ENCODE measurements around the gene DUS1L.

Gene DUS1L

DNA sequence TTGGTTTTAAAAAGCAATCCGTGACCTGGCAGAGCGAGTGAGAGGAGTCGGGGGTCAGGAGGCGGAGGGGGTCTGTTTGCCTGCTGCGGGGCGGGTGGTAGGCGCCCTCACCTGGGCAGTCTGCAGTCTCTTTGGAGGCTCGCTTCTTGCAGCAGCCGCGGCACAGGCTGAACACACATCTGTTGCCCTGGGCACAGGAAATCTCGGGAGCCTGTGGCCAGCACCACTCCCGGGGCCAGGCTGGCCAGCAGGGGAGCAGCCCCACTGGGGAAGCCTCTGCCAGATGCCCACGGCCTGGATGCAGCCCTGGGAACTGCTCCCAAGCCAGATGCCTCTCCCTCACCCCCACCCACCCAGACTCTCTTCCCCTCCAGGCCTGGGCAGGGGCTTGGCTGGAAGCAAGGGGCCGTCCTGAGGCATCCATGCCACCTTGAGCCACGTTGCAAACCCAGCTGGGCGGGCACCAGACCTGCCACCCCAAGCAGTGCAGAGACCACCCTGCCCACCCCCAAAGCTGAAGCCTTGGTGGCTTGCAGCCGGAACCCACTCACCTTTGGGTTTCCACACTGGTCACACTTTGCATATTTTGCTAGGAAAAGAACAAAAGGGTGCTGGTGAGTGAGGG is 7.3 kb downstream of the DUS1L start:
- Histone ChIP-seq H4K20me1 (ENCODE audit: control insufficient read depth, insufficient read depth, low read depth, low read length) (no peaks in the 10 kb centered on the region), H3F3A (ENCODE audit: control insufficient read depth, insufficient read depth) (no peaks in the 10 kb centered on the region), H3K9me3 (ENCODE audit: control insufficient read depth, insufficient read depth, low read length) (no peaks in the 10 kb centered on the region), H3K9me2 (replicated peaks; ENCODE audit: control insufficient read depth, low read length) (no peaks in the 10 kb centered on the region), H3K4me3 (ENCODE audit: low read length) (no peak overlapping the region), H3K79me2 (ENCODE audit: control insufficient read depth, low read length) (peaks cover 10% of the 10 kb centered on the region), H3K36me3 (ENCODE audit: control insufficient read depth, low read length) (peaks cover 88% of the 10 kb centered on the region), H3K27me3 (ENCODE audit: control insufficient read depth, low read length) (no peaks in the 10 kb centered on the region), H3K27ac (ENCODE audit: low read depth, low read length) (no peak overlapping the region), H3K4me1 (ENCODE audit: control insufficient read depth, low read length) (peaks cover under 1% of the 10 kb centered on the region; the same call in 1 of the 2 replicates), H3K4me2 (ENCODE audit: low read length) (no peak overlapping the region)
- no peak for TF ChIP-seq EZH2phosphoT487 (IDR thresholded peaks at IDR 0.05; ENCODE audit: borderline replicate concordance, low read length)
- TF ChIP-seq, protein P1, sequence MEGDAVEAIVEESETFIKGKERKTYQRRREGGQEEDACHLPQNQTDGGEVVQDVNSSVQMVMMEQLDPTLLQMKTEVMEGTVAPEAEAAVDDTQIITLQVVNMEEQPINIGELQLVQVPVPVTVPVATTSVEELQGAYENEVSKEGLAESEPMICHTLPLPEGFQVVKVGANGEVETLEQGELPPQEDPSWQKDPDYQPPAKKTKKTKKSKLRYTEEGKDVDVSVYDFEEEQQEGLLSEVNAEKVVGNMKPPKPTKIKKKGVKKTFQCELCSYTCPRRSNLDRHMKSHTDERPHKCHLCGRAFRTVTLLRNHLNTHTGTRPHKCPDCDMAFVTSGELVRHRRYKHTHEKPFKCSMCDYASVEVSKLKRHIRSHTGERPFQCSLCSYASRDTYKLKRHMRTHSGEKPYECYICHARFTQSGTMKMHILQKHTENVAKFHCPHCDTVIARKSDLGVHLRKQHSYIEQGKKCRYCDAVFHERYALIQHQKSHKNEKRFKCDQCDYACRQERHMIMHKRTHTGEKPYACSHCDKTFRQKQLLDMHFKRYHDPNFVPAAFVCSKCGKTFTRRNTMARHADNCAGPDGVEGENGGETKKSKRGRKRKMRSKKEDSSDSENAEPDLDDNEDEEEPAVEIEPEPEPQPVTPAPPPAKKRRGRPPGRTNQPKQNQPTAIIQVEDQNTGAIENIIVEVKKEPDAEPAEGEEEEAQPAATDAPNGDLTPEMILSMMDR (IDR thresholded peaks at IDR 0.05; ENCODE audit: low read depth, low read length, poor library complexity, severe bottlenecking): no peak

DNA sequence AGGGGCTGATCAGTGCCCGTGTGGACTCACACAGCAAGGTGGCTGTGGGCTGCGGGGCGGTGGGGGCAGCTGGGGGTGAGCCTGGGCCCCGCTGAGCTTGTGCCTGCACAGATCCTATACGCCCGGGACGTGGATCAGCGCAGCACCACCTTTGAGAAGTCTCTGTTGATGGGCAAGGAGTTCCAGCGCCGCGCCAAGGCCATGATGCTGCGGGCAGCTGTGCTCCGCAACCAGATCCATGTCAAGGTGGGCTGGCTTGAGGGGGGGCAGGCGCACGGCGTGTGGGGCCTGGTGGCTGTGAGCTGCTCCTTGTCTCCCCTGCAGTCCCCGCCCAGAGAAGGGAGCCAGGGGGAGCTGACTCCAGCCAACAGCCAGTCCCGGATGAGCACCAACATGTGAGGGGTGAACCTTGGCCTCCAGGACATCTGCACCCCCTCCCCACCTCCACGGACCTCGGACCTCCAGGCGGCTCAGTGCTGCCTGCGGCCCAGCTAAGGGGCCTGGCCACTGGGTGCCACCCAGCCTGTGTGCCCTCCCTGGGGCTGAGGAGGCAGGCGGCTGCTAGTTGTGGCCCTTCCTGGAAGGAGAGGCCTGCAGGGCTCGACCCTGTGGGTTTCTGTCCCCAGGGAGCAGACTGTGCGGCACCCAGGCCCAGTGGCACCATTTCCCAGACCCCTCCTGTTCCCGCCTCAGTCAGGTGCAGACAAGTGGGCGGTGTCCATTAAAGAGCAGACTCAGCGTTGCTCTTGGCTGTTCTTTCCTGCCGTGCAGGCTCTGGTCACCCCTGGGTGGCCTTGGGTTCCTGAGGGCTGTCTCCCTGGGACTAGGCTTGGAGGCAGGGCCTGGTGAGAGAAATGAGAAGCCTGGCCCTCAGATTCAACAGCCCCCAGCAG is 8.6 kb downstream of the DUS1L start:
- TF ChIP-seq, protein P1 (IDR thresholded peaks at IDR 0.05; ENCODE audit: low read depth, low read length, poor library complexity, severe bottlenecking): no peak
- TF ChIP-seq EZH2phosphoT487 (IDR thresholded peaks at IDR 0.05; ENCODE audit: borderline replicate concordance, low read length): no peak
- Histone ChIP-seq H3K4me2 (ENCODE audit: low read length) (no peak overlapping the region), H3K27me3 (ENCODE audit: control insufficient read depth, low read length) (no peaks in the 10 kb centered on the region), H3F3A (ENCODE audit: control insufficient read depth, insufficient read depth) (no peaks in the 10 kb centered on the region), H3K36me3 (ENCODE audit: control insufficient read depth, low read length) (peaks cover 76% of the 10 kb centered on the region), H3K79me2 (ENCODE audit: control insufficient read depth, low read length) (peaks cover 16% of the 10 kb centered on the region), H3K4me1 (ENCODE audit: control insufficient read depth, low read length) (peaks cover 8% of the 10 kb centered on the region), H4K20me1 (ENCODE audit: control insufficient read depth, insufficient read depth, low read depth, low read length) (peaks cover 3% of the 10 kb centered on the region; the same call in 1 of the 2 replicates), H3K27ac (ENCODE audit: low read depth, low read length) (no peak overlapping the region), H3K9me2 (replicated peaks; ENCODE audit: control insufficient read depth, low read length) (no peaks in the 10 kb centered on the region), H3K9me3 (ENCODE audit: control insufficient read depth, insufficient read depth, low read length) (no peaks in the 10 kb centered on the region), H3K4me3 (ENCODE audit: low read length) (no peak overlapping the region)

DNA sequence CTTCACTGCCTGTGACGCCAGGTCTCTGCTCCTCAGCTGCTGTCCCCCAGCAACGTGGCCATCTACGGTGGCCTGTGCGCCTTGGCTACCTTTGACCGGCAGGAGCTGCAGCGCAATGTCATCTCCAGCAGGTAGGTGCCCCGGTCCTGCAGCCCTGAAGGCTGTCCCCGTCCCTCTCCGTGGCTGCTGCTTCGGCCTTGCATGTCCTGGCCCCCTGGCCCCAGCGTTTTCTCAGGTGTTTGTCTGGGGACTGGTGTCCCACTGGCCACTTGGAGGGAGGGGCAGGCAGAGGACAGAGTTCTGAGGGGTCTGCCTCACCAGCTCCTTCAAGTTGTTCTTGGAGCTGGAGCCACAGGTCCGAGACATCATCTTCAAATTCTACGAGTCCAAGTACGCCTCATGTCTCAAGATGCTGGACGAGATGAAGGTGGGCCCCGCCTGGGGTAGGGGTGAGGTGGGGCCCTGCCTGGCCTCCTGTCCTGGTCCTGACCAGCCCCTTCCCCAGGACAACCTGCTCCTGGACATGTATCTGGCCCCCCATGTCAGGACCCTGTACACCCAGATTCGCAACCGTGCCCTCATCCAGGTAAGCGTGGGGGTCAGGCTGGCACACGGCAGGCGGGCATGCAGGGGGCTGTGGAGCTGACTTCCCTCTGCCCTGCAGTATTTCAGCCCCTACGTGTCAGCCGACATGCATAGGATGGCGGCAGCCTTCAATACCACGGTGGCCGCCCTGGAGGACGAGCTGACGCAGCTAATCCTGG is 9.5 kb downstream of the DUS1L start:
- H3K79me2 ChIP-seq (ENCODE audit: control insufficient read depth, low read length): peaks cover 16% of the 10 kb centered on the region
- H3K4me1 ChIP-seq (ENCODE audit: control insufficient read depth, low read length): peaks cover 8% of the 10 kb centered on the region
- peaks cover 3% of the 10 kb centered on the region; the same call in 1 of the 2 replicates for H4K20me1 ChIP-seq (ENCODE audit: control insufficient read depth, insufficient read depth, low read depth, low read length)
- no peak overlapping the region for H3K27ac ChIP-seq (ENCODE audit: low read depth, low read length)
- no peaks in the 10 kb centered on the region for H3K9me2 ChIP-seq (replicated peaks; ENCODE audit: control insufficient read depth, low read length)
- H3K27me3 ChIP-seq (ENCODE audit: control insufficient read depth, low read length): no peaks in the 10 kb centered on the region
- no peak overlapping the region for H3K4me3 ChIP-seq (ENCODE audit: low read length)
- no peak for TF ChIP-seq EZH2phosphoT487 (IDR thresholded peaks at IDR 0.05; ENCODE audit: borderline replicate concordance, low read length)
- TF ChIP-seq, protein P1 (IDR thresholded peaks at IDR 0.05; ENCODE audit: low read depth, low read length, poor library complexity, severe bottlenecking): no peak
- H3K9me3 ChIP-seq (ENCODE audit: control insufficient read depth, insufficient read depth, low read length): no peaks in the 10 kb centered on the region
- peaks cover 70% of the 10 kb centered on the region for H3K36me3 ChIP-seq (ENCODE audit: control insufficient read depth, low read length)
- no peaks in the 10 kb centered on the region for H3F3A ChIP-seq (ENCODE audit: control insufficient read depth, insufficient read depth)
- no peak overlapping the region for H3K4me2 ChIP-seq (ENCODE audit: low read length)

Measured in DOHH2 (cell line).